Mesenchymal stem cell (in vitro differentiated cells and primary cell): ENCODE data around the gene ZNF30.
A peak's percentile ranks its signal among the peaks of the same experiment; 100 is the strongest.

ENCODE experiments used
- DNase-seq: peaks from one replicate; pipeline ENCODE4 v3.0.0-alpha.2; 2013
- H2AFZ ChIP-seq: one replicate; pipeline ENCODE4 v1.6.1; 2013; ENCODE audit warnings: low read depth, mild to moderate bottlenecking, control low read depth, inconsistent platforms, low read length, moderate library complexity
- H2AK5ac ChIP-seq: 2 replicates; pipeline ENCODE4 v1.6.1; 2013; ENCODE audit warnings: low read length, moderate library complexity, mild to moderate bottlenecking, inconsistent platforms; ENCODE audit not compliant: severe bottlenecking
- H2BK120ac ChIP-seq: one replicate; pipeline ENCODE4 v1.6.1; 2013; ENCODE audit warnings: low read depth, mild to moderate bottlenecking, inconsistent platforms, low read length, moderate library complexity
- H2BK12ac ChIP-seq, 2 experiments: one replicate each; pipeline ENCODE4 v1.6.1; 2013; ENCODE audit warnings: inconsistent platforms in 2 of 2, low read length in 2 of 2, mild to moderate bottlenecking in 2 of 2, moderate library complexity in 2 of 2, control low read depth in 1 of 2
- H2BK15ac ChIP-seq: one replicate; pipeline ENCODE4 v1.6.1; 2013; ENCODE audit warnings: mild to moderate bottlenecking, low read depth, inconsistent platforms; ENCODE audit not compliant: poor library complexity, severe bottlenecking
- H2BK5ac ChIP-seq: 2 replicates; pipeline ENCODE4 v1.6.1; 2013; ENCODE audit warnings: low read depth, mild to moderate bottlenecking, low read length, control low read depth, inconsistent platforms; ENCODE audit not compliant: poor library complexity, severe bottlenecking
- H3K14ac ChIP-seq, 2 experiments: one replicate each; pipeline ENCODE4 v1.6.1; 2013; ENCODE audit warnings: inconsistent platforms in 2 of 2, low read length in 2 of 2, control low read depth in 1 of 2, mild to moderate bottlenecking in 1 of 2, moderate library complexity in 1 of 2
- H3K18ac ChIP-seq, 2 experiments: one replicate each; pipeline ENCODE4 v1.6.1; 2013; ENCODE audit warnings: inconsistent platforms in 2 of 2, low read length in 2 of 2, control low read depth in 1 of 2, low read depth in 1 of 2, mild to moderate bottlenecking in 1 of 2
- H3K23ac ChIP-seq, 2 experiments: one replicate each; pipeline ENCODE4 v1.6.1; 2013; ENCODE audit warnings: inconsistent platforms in 2 of 2, low read length in 2 of 2, mild to moderate bottlenecking in 2 of 2, moderate library complexity in 2 of 2, control low read depth in 1 of 2
- H3K27ac ChIP-seq: 2 replicates; pipeline ENCODE4 v1.5.1; 2013; ENCODE audit warnings: mild to moderate bottlenecking, moderate library complexity, low read length, control low read depth, inconsistent platforms; ENCODE audit not compliant: poor library complexity, severe bottlenecking
- H3K27me3 ChIP-seq, 2 experiments: 2 replicates each; pipeline versions ENCODE4 v1.6.1 to v1.7.0; 2013; ENCODE audit warnings: low read length in 2 of 2, mild to moderate bottlenecking in 2 of 2, moderate library complexity in 2 of 2, control low read depth in 1 of 2, inconsistent platforms in 1 of 2; ENCODE audit not compliant: control insufficient read depth in 1 of 2, insufficient read depth in 1 of 2
- H3K36me3 ChIP-seq, 2 experiments: 2 replicates each; pipeline versions ENCODE4 v1.6.1 to v1.7.0; 2013; ENCODE audit warnings: low read length in 2 of 2, control low read depth in 1 of 2, inconsistent platforms in 1 of 2, low read depth in 1 of 2, mild to moderate bottlenecking in 1 of 2; ENCODE audit not compliant: insufficient read depth in 2 of 2, control insufficient read depth in 1 of 2
- H3K4ac ChIP-seq, 2 experiments: one replicate each; pipeline ENCODE4 v1.6.1; 2013; ENCODE audit warnings: inconsistent platforms in 2 of 2, low read length in 2 of 2, mild to moderate bottlenecking in 2 of 2, moderate library complexity in 2 of 2, control low read depth in 1 of 2, low read depth in 1 of 2
- H3K4me1 ChIP-seq: 2 replicates; pipeline ENCODE4 v1.6.1; 2013; ENCODE audit warnings: low read depth, low read length, control low read depth; ENCODE audit not compliant: control insufficient read depth, insufficient read depth
- H3K4me2 ChIP-seq: 2 replicates; pipeline ENCODE4 v1.6.1; 2013; ENCODE audit warnings: low read length, mild to moderate bottlenecking, inconsistent platforms; ENCODE audit not compliant: poor library complexity, severe bottlenecking
- H3K4me3 ChIP-seq, 2 experiments: 2 replicates each; pipeline versions ENCODE4 v1.5.1 to v1.7.0; 2013; ENCODE audit warnings: low read length in 2 of 2, mild to moderate bottlenecking in 2 of 2, control low read depth in 1 of 2, low read depth in 1 of 2; ENCODE audit not compliant: insufficient read depth in 1 of 2
- H3K79me1 ChIP-seq: replicated peaks from 2 replicates; pipeline ENCODE4 v1.6.1; 2013; ENCODE audit warnings: mild to moderate bottlenecking, control low read depth, low read length, inconsistent platforms; ENCODE audit not compliant: poor library complexity, severe bottlenecking
- H3K9ac ChIP-seq: 2 replicates; pipeline ENCODE4 v1.7.0; 2013; ENCODE audit warnings: mild to moderate bottlenecking, low read length, moderate library complexity
- H3K9me3 ChIP-seq: 2 replicates; pipeline ENCODE4 v1.7.0; 2013; ENCODE audit warnings: mild to moderate bottlenecking, low read length; ENCODE audit not compliant: control insufficient read depth
- H4K8ac ChIP-seq: one replicate; pipeline ENCODE4 v1.6.1; 2013; ENCODE audit warnings: inconsistent platforms, mild to moderate bottlenecking, low read length, moderate library complexity
- H4K91ac ChIP-seq: one replicate; pipeline ENCODE4 v1.6.1; 2013; ENCODE audit warnings: mild to moderate bottlenecking, low read length, inconsistent platforms
- WGBS: methylation state at CpG from one replicate; pipeline ENCODE4 v1.1.7; 2013; ENCODE audit warnings: mixed read lengths; 5-methylcytosine and 5-hydroxymethylcytosine counted together

Gene ZNF30

GRCh38 chr19:34888091-34888490 lies 38.6 kb upstream of the ZNF30 start:
- Histone ChIP-seq H3K9ac (no peak overlapping the region), H3K36me3 (no peaks in the 10 kb centered on the region), H3K27me3 (no peaks in the 10 kb centered on the region), H3K4me3 (no peak overlapping the region), H4K8ac (no peak overlapping the region), H3K23ac (no peak overlapping the region), H2BK120ac (no peak overlapping the region), H2BK5ac (no peak overlapping the region), H3K4me1 (no peaks in the 10 kb centered on the region), H2BK15ac (no peak overlapping the region), H3K79me1 (no peaks in the 10 kb centered on the region), H3K14ac (no peak overlapping the region), H3K4me2 (no peak overlapping the region), H2AFZ (no peak overlapping the region), H2AK5ac (no peak overlapping the region), H3K4ac (no peak overlapping the region), H3K27ac (no peak overlapping the region), H4K91ac (no peak overlapping the region), H3K18ac (no peak overlapping the region), H2BK12ac (no peak overlapping the region), H3K9me3 (peaks cover 58% of the 10 kb centered on the region)
- WGBS, result 67% methylated on average over 6 of the region's 6 CpGs
- no peak for DNase-seq

- Histone ChIP-seq H3K4ac (no peak overlapping the region), H3K27me3 (peaks cover 13 to 14% of the 10 kb centered on the region in 2 experiments), H4K8ac (no peak overlapping the region), H3K4me3 (no peak overlapping the region), H3K27ac (no peak overlapping the region), H3K23ac (no peak overlapping the region), H3K36me3 (no peaks in the 10 kb centered on the region), H3K79me1 (no peaks in the 10 kb centered on the region), H3K18ac (no peak overlapping the region), H2BK15ac (no peak overlapping the region), H2AFZ (no peak overlapping the region), H2BK5ac (no peak overlapping the region), H2BK12ac (no peak overlapping the region), H3K9me3 (no peaks in the 10 kb centered on the region), H2BK120ac (no peak overlapping the region), H3K14ac (no peak overlapping the region), H3K4me2 (no peak overlapping the region), H3K9ac (no peak overlapping the region), H4K91ac (no peak overlapping the region), H2AK5ac (no peak overlapping the region), H3K4me1 (no peaks in the 10 kb centered on the region)
- DNase-seq, result no peak
- WGBS, result 0% methylated on average over 1 of the region's 2 CpGs
These were observed 26.5 kb upstream of the ZNF30 start for GRCh38 chr19:34900245-34900644.

GRCh38 chr19:34904664-34905527 lies 21.8 kb upstream of the ZNF30 start:
- 27% methylated on average over 59 of the region's 59 CpGs for WGBS
- H3K4me3 ChIP-seq, result no peak overlapping the region
- H2BK15ac ChIP-seq, result no peak overlapping the region
- no peaks in the 10 kb centered on the region for H3K36me3 ChIP-seq
- H4K8ac ChIP-seq, result no peak overlapping the region
- no peak overlapping the region for H2BK120ac ChIP-seq
- H4K91ac ChIP-seq, result no peak overlapping the region
- no peak overlapping the region for H2BK5ac ChIP-seq
- H2BK12ac ChIP-seq, result no peak overlapping the region
- no peak overlapping the region for H3K4me2 ChIP-seq
- no peak overlapping the region for H3K14ac ChIP-seq
- H2AK5ac ChIP-seq, result no peak overlapping the region
- no peaks in the 10 kb centered on the region for H3K79me1 ChIP-seq
- H3K4me1 ChIP-seq, result no peaks in the 10 kb centered on the region
- H3K27ac ChIP-seq, result no peak overlapping the region
- no peak overlapping the region for H2AFZ ChIP-seq
- H3K9me3 ChIP-seq, result peaks cover 3% of the 10 kb centered on the region
- H3K18ac ChIP-seq, result no peak overlapping the region
- no peak overlapping the region for H3K9ac ChIP-seq
- H3K4ac ChIP-seq, result no peak overlapping the region
- no peak for DNase-seq
- peak overlapping the region in 1 of 2 experiments; percentile 18 for H3K23ac ChIP-seq
- peaks cover 20 to 24% of the 10 kb centered on the region in 2 experiments for H3K27me3 ChIP-seq

- no peak overlapping the region for H3K4me2 ChIP-seq
- no peak overlapping the region for H2BK12ac ChIP-seq
- no peak overlapping the region for H3K9ac ChIP-seq
- no peak overlapping the region for H3K27ac ChIP-seq
- no peak overlapping the region for H4K8ac ChIP-seq
- H3K23ac ChIP-seq, result no peak overlapping the region
- H3K18ac ChIP-seq, result no peak overlapping the region
- H3K14ac ChIP-seq, result no peak overlapping the region
- H3K4ac ChIP-seq, result no peak overlapping the region
- no peak overlapping the region for H2BK5ac ChIP-seq
- no peaks in the 10 kb centered on the region for H3K36me3 ChIP-seq
- H3K4me3 ChIP-seq, result no peak overlapping the region
- peaks cover 6% of the 10 kb centered on the region for H3K9me3 ChIP-seq
- H3K27me3 ChIP-seq, result peaks cover under 1 to 6% of the 10 kb centered on the region in 2 experiments
- H4K91ac ChIP-seq, result no peak overlapping the region
- H2AFZ ChIP-seq, result no peak overlapping the region
- no peak overlapping the region for H2BK15ac ChIP-seq
- H3K79me1 ChIP-seq, result no peaks in the 10 kb centered on the region
- 89% methylated on average over 3 of the region's 3 CpGs for WGBS
- no peak overlapping the region for H2BK120ac ChIP-seq
- no peaks in the 10 kb centered on the region for H3K4me1 ChIP-seq
- H2AK5ac ChIP-seq, result no peak overlapping the region
- no peak for DNase-seq
These were observed 15.9 kb upstream of the ZNF30 start for GRCh38 chr19:34910770-34911169.
